ENCODE results near the gene THADA.
"Not testable (repeated sequence)": the region's sequence is repeated elsewhere in the genome, so short reads cannot be mapped to it uniquely, and the experiment has no call there.

THADA gene

DNA sequence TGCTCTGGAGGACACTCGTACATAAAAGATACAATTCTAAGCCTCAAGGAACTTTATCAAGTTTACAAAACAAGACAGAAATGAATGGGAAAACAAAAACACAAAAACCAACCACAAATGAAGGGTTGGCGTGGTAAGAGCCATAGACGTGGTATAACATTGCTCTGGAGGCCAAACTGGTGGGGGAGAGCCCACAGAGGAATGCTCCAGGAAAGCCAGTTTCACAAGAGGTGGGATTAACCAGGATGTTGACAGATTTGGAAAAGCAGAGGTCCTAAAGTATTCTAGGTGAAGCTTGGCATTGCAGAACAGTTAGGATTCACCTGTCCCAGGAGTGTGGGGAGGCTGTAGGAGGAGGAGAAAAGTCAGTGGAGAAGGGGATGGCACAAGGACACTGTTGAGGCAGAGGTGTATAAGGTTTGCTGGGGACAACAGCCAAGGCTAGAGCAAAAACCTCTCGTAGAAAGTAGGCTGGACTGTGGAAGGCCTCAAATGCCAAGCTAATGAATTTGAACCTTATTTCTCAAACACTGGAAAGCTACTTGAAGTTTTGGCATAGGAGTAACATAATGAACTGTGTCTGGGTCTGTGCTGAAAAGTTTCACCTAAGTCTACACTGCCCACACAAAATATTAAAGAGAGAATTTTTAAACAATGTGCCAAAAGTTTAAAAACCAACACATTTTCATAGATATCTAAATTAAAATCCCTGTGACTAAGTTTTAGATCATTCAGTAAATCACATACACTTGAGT, 135.1 kb downstream of the THADA start:
- no peak for DNase-seq

DNA sequence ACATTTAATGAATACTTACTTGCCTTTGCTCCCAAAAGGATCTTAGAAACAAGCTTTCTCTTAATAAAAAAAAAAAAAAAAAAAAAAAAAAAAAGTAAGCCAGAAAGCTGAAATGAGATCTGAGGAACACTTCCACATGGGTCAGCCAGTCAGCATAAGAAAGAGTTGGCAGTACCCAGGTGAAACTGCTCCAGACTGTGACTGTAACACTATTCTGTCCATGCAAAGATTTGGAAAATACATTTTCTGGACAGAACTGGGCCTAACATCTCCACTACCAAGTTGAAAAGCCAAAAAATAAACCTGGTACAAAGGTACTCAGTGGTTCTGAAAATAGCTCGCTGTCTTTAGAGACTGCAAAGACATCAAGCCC, 135.7 kb downstream of the THADA start:
- no peak for DNase-seq

- peak; percentile 29 to 53 for DNase-seq
Observed at GRCh38 chr2:43459446-43460173, 136.2 kb downstream of the THADA start.

DNA sequence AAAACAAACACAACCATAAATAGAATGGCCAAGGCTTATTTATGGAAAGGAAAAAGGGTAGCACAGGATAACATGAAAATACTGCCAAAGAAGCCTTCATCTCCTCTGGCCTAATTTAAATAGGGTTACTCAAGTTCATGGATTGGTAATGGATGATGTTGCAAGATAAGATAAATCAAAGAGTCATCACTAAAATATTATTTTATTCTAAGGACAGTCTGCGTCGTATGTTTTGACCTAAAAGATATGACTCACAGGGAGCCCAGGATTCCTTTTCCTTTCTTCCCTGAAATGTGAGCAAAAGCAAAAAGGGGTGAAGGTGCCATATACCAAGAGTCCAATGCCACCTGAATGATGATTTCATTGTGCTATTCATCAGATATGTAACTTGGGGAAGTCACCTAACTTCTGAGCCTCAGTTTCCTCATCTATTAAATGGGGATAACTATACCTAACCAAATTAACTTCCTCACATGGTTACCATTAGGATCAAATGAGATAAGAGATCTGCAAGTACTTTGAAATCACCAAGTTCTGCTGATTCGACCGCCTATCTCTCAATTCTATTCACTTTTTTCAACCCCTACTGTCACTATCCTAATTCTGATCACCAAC, 137.7 kb downstream of the THADA start:
- DNase-seq, result no peak

- peak; percentile 36 to 68 for DNase-seq
Observed at GRCh38 chr2:43455731-43456642, 139.9 kb downstream of the THADA start.

GRCh38 chr2:43455296-43455695, 140.5 kb downstream of the THADA start:
- no peak for DNase-seq

DNA sequence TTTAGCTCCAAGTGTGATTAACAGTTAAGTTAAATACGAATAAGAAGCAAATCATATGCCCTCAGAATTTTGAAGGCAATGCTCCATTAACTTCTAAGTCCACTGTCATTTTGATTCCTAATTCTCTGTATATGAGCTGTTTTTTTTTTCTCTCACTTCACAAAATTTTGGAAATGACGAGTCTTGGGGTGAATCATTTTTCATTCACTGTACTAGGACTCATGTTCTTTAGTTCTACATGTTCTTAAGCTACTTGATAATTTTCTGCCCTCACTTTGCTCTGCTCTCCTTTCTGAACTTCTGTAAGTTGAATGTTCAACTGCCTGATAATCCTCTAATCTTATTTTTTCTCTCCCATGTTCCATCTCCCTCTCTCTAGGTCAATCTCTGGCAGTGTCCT, 141.0 kb downstream of the THADA start:
- no peak for DNase-seq

DNA sequence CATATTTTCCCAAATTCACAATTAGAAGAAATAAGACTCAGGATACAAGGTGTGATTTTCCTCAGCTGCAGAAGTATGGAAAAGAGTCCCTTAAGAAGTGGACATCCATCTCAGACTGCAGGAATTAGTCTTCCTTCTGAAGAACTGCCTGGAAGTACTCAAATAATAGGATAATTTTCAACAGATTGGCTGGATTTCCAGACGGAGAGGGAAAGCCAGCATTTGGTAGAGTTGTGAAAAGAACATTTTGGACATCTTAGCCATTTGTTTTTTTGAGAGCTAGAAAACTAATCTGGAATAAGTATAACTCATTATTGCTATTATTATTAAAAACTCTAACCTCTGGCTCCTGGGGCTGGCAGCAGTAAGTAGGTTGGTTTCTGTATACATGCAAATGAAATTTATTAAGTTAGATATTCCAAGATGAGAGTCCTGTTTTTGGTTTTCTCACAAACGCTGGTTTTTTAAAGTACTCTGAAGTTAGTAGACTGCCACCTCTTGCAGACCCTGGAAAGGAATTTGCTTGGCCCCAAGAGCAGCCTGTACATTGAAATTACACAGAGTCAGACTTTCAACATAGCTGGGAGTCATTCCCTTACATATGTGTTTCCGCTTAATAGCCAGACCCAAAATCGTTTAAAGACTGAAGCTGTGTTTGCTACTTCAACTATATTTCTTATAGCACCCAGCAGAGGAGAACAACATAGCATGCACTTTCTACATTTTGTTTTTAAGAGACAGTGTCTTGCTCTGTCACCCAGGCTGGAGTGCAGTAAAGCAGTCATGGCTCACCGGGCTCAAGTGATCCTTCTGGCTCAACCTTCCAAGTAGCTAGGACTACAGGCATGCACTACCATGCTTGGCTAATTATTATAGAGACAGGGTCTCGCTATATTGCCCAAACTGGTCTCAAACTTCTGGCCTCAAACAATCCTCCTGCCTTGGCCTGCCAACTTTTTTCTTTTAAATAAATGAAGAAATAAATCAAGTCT, 142.4 kb downstream of the THADA start:
- DNase-seq, result no peak

GRCh38 chr2:43452318-43452731, 143.5 kb downstream of the THADA start:
- DNase-seq, result no peak

DNA sequence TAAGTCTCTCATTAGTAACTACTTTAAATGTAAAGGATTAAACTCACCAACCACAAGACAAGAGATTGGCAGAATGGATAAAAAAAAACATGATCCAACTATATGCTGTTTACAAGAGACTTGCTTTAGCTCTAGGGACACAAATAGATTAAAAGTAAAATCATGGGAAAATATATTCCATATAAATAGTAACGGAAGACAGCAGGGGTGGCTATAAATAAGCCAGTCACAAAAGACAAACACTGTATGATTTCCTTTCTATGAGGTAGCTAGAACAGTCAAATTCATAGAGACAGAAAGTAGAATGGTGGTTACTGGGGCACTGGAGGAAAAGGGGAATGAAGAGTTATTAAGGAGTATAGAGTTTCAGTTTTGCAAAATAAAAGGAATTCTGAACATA, 145.2 kb downstream of the THADA start:
- DNase-seq, result no peak

- DNase-seq, result peak in 1 of 2 donors; percentile 35
Observed at GRCh38 chr2:43448822-43449110, 147.1 kb downstream of the THADA start.

GRCh38 chr2:43448011-43448821, 147.6 kb downstream of the THADA start:
- DNase-seq, result no peak

DNA sequence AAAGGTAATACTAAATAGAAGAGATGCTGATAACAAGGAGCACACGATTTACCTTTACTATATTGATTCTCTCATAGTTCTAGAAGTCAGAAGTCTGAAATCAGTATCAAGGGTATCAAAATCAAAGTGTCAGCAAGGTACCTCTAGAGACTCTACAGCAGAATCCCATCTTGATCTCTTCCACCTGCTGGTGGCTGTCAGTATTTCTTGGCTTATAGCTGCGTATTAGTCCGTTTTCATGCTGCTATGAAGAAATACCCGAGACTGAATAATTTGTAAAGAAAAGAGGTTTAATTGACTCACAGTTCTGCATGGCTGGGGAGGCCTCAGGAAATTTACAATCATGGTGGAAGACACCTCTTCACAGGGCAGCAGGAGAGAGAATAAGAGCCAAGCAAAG, 149.1 kb downstream of the THADA start:
- not testable (repeated sequence) for DNase-seq

DNA sequence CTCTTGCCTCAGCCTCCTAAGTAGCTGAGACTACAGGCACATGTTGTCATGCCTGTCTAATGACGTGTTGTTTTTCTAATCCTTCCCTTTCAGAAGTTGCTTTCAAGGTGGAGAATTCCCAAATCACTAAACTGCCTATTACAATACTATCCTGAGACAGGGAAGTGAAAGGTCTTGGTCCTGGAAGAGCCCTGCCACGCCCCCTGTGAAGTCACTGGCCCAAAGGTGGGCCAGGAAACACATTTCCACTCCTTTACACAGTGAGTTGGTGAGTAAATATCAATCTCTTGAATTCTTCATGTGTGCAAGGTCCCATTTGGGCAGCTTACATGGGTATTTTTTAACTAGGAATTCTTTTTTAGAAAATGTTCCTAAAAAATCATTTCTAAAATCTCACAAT, 150.1 kb downstream of the THADA start:
- DNase-seq, result no peak

- no peak for DNase-seq
Observed at GRCh38 chr2:43444989-43445645, 150.7 kb downstream of the THADA start.

- DNase-seq, result no peak
Observed at GRCh38 chr2:43443282-43443681, 152.6 kb downstream of the THADA start.

- DNase-seq, result no peak
Observed at GRCh38 chr2:43441195-43441594, 154.6 kb downstream of the THADA start.

DNA sequence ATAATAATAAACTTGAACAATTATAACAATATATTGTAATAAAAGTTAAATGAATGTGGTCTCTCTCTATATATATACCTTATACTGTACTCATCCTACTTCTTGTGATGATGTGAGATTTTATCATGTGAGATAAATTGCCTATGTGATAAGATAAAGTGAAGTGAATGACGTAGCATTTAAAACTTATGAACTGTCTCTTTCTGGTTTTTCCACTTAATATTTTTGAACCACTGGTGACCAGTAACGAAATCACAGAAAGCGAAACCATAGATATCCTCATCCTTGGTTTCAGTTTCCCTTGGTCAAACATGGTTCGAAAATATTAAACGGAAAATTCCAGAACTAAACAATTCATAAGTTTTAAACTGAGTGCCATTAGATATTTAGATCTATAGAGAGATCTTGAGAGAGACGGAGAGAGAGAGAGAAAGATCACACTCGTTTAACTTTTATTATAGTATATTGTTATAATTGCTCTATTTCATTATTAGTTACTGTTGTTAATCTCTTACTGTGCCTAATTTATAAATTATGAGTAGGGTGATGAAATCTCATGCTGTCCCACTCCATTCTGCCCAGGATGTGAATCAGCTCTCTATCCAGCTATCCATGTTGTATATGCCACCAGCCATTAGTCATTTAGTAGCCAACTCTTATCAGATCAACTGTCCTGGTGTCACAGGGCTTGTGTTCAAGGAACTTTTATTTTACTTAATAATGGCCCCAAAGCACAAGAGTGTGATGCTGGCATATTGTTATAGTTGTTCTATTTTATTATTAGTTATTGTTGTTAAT, 156.8 kb downstream of the THADA start:
- DNase-seq, result no peak

DNA sequence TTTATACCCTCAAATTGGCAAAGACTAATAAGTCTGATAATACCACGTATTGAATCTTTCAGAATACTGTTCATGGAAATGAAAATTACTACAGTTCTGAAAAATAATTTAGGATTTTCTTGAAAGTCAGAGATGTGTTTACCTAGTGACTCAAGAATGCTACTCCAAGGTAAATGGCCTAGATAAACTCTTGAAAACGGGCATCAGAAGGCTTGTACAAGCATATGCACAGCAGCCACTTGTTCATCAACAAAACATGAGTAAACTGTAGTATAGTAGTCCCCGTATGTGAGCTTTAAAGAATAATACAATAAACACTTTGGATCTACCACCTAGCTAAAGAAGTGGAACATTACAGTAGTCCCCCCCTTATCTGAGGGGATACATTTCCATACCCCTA, 157.5 kb downstream of the THADA start:
- DNase-seq, result no peak

Measured in inflammatory macrophage (primary cell).